Thyroid gland (tissue), 4 donors: Measurements from ENCODE around the gene DCAF12. TPM values are rescaled to one million over a fixed set of nuclear protein-coding genes. Genes with fewer than 3 reads are reported as not detected.
A peak's percentile ranks its signal among the peaks of the same experiment; 100 is the strongest.

Experiments used
- DNase-seq, 2 donors: peaks; one replicate each; pipeline ENCODE4 v3.0.0-alpha.2; 2019
- H3K27ac ChIP-seq, 3 donors: fragments of 200-600 bp; sonication (generic); 1 replicate in 2 of 3; 2 replicates in 1 of 3; pipeline ENCODE4 v1.5.1; 2016 to 2019; ENCODE audit warnings: mild to moderate bottlenecking in 1 of 3, moderate library complexity in 1 of 3
- H3K27me3 ChIP-seq: fragments of 200-600 bp; sonication (generic); one replicate; pipeline ENCODE4 v1.5.1; 2019
- H3K36me3 ChIP-seq, 2 donors: fragments of 200-600 bp; sonication (generic); one replicate each; pipeline ENCODE4 v1.5.1; 2016 to 2019
- H3K4me1 ChIP-seq, 2 donors: fragments of 200-600 bp; sonication (generic); one replicate each; pipeline ENCODE4 v1.5.1; 2017 to 2019
- H3K4me3 ChIP-seq, 3 donors: fragments of 200-600 bp; sonication (generic); replicated peaks in 1 of 3; 1 replicate in 2 of 3; 2 replicates in 1 of 3; pipeline ENCODE4 v1.5.1; 2016; ENCODE audit warnings: mild to moderate bottlenecking in 1 of 3
- H3K9me3 ChIP-seq: fragments of 200-600 bp; sonication (generic); one replicate; pipeline ENCODE4 v1.5.1; 2017
- CTCF ChIP-seq, 6 experiments: fragments of 200-600 bp in 3 of 6; fragments of 450-650 bp in 3 of 6; sonication (generic) in 3 of 6; IDR thresholded peaks; one replicate each; pipeline ENCODE4 v1.5.1; 2016 to 2019; ENCODE audit warnings: antibody characterized with exemption in 6 of 6, mild to moderate bottlenecking in 2 of 6, inconsistent platforms in 1 of 6, moderate library complexity in 1 of 6
- POLR2A ChIP-seq, 2 donors: fragments of 450-650 bp; IDR thresholded peaks; one replicate each; pipeline ENCODE4 v1.6.1; 2017; ENCODE audit warnings: antibody characterized with exemption in 2 of 2, mild to moderate bottlenecking in 2 of 2, moderate library complexity in 1 of 2
- WGBS, 2 donors: methylation state at CpG; one replicate each; pipeline ENCODE4 v1.1.5; 2017; 5-methylcytosine and 5-hydroxymethylcytosine counted together
- intact Hi-C: fragments of 100-400 bp; cut with DNase I; formaldehyde crosslinking; loops from one replicate; pipeline ENCODE4 v1.15.1; 2023
- total RNA-seq, 4 donors: library from RNA; depleted of rRNA; stranded (reverse); fragments of >200 nt; gene quantifications; one replicate each; pipeline ENCODE4 v1.2.3, GENCODE V29; 2016

Gene DCAF12
- total RNA-seq, 4 donors from 2014 or later = 28.1 to 32.5 (median 31.6) TPM

GRCh38 chr9:34065541-34065940, 61.0 kb downstream of the DCAF12 start:
- Histone ChIP-seq H3K4me3 (no peak overlapping the region), H3K36me3 (no peaks in the 10 kb centered on the region), H3K9me3 (no peaks in the 10 kb centered on the region), H3K4me1 (no peaks in the 10 kb centered on the region), H3K27ac (no peak overlapping the region), H3K27me3 (no peaks in the 10 kb centered on the region)
- intact Hi-C loops = no loop called here
- no peak for DNase-seq
- WGBS, 2 donors = 91% methylated on average over 3 of the region's 3 CpGs
- TF ChIP-seq CTCF (IDR thresholded peaks at IDR 0.05) (no peak), POLR2A (IDR thresholded peaks at IDR 0.05) (no peak)

- TF ChIP-seq CTCF (IDR thresholded peaks at IDR 0.05) = no peak
- no peak for TF ChIP-seq POLR2A (IDR thresholded peaks at IDR 0.05)
- Histone ChIP-seq H3K9me3 (no peaks in the 10 kb centered on the region), H3K4me3 (no peak overlapping the region), H3K27ac (no peak overlapping the region), H3K4me1 (no peaks in the 10 kb centered on the region), H3K27me3 (no peaks in the 10 kb centered on the region), H3K36me3 (no peaks in the 10 kb centered on the region)
- intact Hi-C loops = no loop called here
- 93 to 94% methylated on average over 3 of the region's 3 CpGs for WGBS, 2 donors
- no peak for DNase-seq
Observed at GRCh38 chr9:34059954-34060353, 66.5 kb downstream of the DCAF12 start.

GRCh38 chr9:34059281-34059680, 67.2 kb downstream of the DCAF12 start:
- Histone ChIP-seq H3K36me3 (no peaks in the 10 kb centered on the region), H3K27me3 (no peaks in the 10 kb centered on the region), H3K9me3 (no peaks in the 10 kb centered on the region), H3K4me1 (no peaks in the 10 kb centered on the region), H3K4me3 (no peak overlapping the region), H3K27ac (no peak overlapping the region)
- TF ChIP-seq CTCF (IDR thresholded peaks at IDR 0.05) (no peak), POLR2A (IDR thresholded peaks at IDR 0.05) (no peak)
- intact Hi-C loops = no loop called here
- no peak for DNase-seq
- 64 to 66% methylated on average over 3 of the region's 3 CpGs for WGBS, 2 donors

- DNase-seq = no peak
- Histone ChIP-seq H3K9me3 (no peaks in the 10 kb centered on the region), H3K4me3 (peak overlapping the region in 2 of 3 donors; percentile 81 to 83), H3K36me3 (no peaks in the 10 kb centered on the region), H3K27ac (peak overlapping the region in 2 of 3 donors; percentile 89 to 94), H3K27me3 (no peaks in the 10 kb centered on the region), H3K4me1 (peaks cover 24 to 30% of the 10 kb centered on the region in 2 donors)
- 19 to 30% methylated on average over 18 of the region's 18 CpGs for WGBS, 2 donors
- TF ChIP-seq POLR2A (IDR thresholded peaks at IDR 0.05) = no peak
- TF ChIP-seq CTCF (IDR thresholded peaks at IDR 0.05) = no peak
- intact Hi-C loops = loop anchor here (10.0 kb wide), 1 partner anchor 235 kb away; the partner anchor contains the start of gene UBE2R2
Observed at GRCh38 chr9:34049630-34050384, 76.7 kb downstream of the DCAF12 start.
